Measurements from ENCODE around the gene RAB3IP. TPM values are rescaled to one million over a fixed set of nuclear protein-coding genes. Genes with fewer than 3 reads are reported as not detected.

The RAB3IP gene
- total RNA-seq, 1 donor from 2014 or later, result 14.1 TPM

DNA sequence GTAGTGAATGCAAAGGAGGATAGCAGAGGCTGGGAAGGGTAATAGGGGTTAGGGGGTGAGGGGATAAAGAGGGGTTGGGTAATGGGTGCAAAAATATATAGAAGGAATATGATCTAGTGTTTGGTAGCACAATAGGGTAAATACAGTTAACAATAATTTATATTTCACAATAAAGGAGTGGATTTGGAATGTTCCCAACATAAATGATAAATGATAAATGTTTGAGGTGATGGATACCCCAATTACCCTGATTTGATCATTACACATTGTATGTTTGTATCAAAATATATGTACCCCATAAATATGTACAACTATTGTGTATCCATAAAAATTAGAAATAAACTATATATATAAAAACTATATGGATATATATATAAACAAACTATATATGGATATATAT is 85.4 kb downstream of the RAB3IP start:
- no peaks in the 10 kb centered on the region for H3K9me3 Mint-ChIP-seq (ENCODE audit: unreplicated experiment)
- no peaks in the 10 kb centered on the region for H3K36me3 Mint-ChIP-seq (ENCODE audit: low read depth, unreplicated experiment)
- no peaks in the 10 kb centered on the region for H3K27me3 Mint-ChIP-seq (ENCODE audit: unreplicated experiment)
- TF ChIP-seq, protein P1, sequence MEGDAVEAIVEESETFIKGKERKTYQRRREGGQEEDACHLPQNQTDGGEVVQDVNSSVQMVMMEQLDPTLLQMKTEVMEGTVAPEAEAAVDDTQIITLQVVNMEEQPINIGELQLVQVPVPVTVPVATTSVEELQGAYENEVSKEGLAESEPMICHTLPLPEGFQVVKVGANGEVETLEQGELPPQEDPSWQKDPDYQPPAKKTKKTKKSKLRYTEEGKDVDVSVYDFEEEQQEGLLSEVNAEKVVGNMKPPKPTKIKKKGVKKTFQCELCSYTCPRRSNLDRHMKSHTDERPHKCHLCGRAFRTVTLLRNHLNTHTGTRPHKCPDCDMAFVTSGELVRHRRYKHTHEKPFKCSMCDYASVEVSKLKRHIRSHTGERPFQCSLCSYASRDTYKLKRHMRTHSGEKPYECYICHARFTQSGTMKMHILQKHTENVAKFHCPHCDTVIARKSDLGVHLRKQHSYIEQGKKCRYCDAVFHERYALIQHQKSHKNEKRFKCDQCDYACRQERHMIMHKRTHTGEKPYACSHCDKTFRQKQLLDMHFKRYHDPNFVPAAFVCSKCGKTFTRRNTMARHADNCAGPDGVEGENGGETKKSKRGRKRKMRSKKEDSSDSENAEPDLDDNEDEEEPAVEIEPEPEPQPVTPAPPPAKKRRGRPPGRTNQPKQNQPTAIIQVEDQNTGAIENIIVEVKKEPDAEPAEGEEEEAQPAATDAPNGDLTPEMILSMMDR (IDR thresholded peaks at IDR 0.05; ENCODE audit: unreplicated experiment), result no peak
- H3K27ac Mint-ChIP-seq (ENCODE audit: unreplicated experiment), result no peak overlapping the region
- no peaks in the 10 kb centered on the region for H3K4me1 Mint-ChIP-seq (ENCODE audit: unreplicated experiment)
- DNase-seq (ENCODE audit: low spot score), result no peak
- H3K4me3 Mint-ChIP-seq (ENCODE audit: unreplicated experiment), result no peak overlapping the region

DNA sequence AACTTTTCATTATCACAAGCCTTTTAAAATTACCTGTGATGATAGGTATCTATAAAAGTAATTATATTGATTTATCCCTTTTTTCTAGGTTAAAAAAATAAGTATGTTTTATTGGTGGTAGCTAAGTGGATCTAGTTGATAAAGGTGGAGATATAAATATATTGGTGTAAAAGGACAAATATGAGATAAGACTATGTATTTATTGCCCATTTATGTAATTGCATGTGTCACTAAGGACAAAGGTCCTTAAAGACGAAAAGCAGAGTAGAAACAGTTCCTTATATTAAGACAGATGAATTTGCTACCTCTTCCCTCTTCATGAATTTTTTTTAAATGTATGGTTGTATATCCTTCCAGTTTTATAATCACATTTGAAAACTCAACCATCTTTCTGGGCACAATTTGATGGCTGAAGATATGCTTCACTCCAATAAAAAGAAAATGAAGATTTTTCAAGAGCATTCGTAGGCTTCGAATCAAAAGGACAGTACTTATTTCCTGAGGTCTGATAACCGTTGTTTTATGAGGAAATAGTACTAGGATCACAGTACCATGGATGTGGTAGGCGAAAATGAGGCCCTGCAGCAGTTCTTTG is 86.4 kb downstream of the RAB3IP start, which contains the start of gene MYRFL:
Gene MYRFL, plus strand, starts transcription at position 262 of the 595 bp plus-strand sequence. Its CDS starts 291 bp downstream, at position 553.
- H3K27me3 Mint-ChIP-seq (ENCODE audit: unreplicated experiment), result no peaks in the 10 kb centered on the region
- DNase-seq (ENCODE audit: low spot score), result no peak
- TF ChIP-seq, protein P1 (IDR thresholded peaks at IDR 0.05; ENCODE audit: unreplicated experiment), result no peak
- H3K9me3 Mint-ChIP-seq (ENCODE audit: unreplicated experiment), result no peaks in the 10 kb centered on the region
- H3K36me3 Mint-ChIP-seq (ENCODE audit: low read depth, unreplicated experiment), result no peaks in the 10 kb centered on the region
- no peak within 1 kb of the TSS for H3K4me3 Mint-ChIP-seq (ENCODE audit: unreplicated experiment)
- H3K27ac Mint-ChIP-seq (ENCODE audit: unreplicated experiment), result no peak within 1 kb of the TSS
- H3K4me1 Mint-ChIP-seq (ENCODE audit: unreplicated experiment), result no peaks in the 10 kb centered on the region

DNA sequence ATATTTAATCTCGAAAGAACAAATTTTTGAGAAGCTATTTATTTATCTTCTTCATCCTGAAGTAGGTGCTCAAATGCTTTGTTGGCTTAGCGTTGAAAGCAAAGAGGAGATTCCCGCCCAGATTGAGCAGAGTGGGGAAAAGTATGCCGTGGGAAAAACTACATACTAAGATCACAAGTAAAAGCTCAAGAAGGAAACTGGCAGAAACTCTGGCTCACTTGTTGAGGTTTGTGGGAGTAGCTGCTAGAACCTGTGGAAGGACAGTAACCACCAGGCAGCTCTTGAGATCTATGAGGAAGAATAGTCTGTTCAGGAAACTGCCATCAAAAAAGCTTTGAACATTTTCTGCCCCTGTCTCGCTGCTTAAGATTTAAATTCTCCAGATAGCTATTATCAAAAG is 90.2 kb downstream of the RAB3IP start:
- H3K27ac Mint-ChIP-seq (ENCODE audit: unreplicated experiment), result no peak overlapping the region
- no peak for DNase-seq (ENCODE audit: low spot score)
- H3K27me3 Mint-ChIP-seq (ENCODE audit: unreplicated experiment), result no peaks in the 10 kb centered on the region
- no peaks in the 10 kb centered on the region for H3K4me1 Mint-ChIP-seq (ENCODE audit: unreplicated experiment)
- H3K9me3 Mint-ChIP-seq (ENCODE audit: unreplicated experiment), result no peaks in the 10 kb centered on the region
- H3K4me3 Mint-ChIP-seq (ENCODE audit: unreplicated experiment), result no peak overlapping the region
- H3K36me3 Mint-ChIP-seq (ENCODE audit: low read depth, unreplicated experiment), result no peaks in the 10 kb centered on the region
- TF ChIP-seq, protein P1 (IDR thresholded peaks at IDR 0.05; ENCODE audit: unreplicated experiment), result no peak

DNA sequence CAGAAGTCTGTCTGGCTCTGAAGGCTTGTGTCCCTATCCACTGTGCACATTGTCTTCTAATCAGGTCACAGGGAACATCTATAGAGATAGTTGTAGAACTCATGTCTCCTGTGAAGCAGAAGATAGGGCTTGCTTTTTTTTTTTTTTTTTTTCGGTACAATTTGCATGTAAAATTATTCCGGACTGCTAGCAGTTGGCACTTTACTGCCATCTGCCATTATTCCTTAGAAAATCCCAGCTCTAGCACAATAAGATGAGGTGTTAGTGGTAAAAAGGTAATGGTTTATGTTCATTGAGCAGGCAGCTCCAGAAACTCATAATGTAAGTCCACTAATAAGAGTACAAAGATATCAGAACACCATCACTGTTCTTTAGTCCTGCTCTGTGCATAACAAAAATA is 95.0 kb downstream of the RAB3IP start:
- no peak for DNase-seq (ENCODE audit: low spot score)
- Mint-ChIP-seq H3K4me3 (ENCODE audit: unreplicated experiment) (no peak overlapping the region), H3K27me3 (ENCODE audit: unreplicated experiment) (no peaks in the 10 kb centered on the region), H3K4me1 (ENCODE audit: unreplicated experiment) (no peaks in the 10 kb centered on the region), H3K9me3 (ENCODE audit: unreplicated experiment) (no peaks in the 10 kb centered on the region), H3K36me3 (ENCODE audit: low read depth, unreplicated experiment) (no peaks in the 10 kb centered on the region), H3K27ac (ENCODE audit: unreplicated experiment) (no peak overlapping the region)
- TF ChIP-seq, protein P1 (IDR thresholded peaks at IDR 0.05; ENCODE audit: unreplicated experiment), result no peak

DNA sequence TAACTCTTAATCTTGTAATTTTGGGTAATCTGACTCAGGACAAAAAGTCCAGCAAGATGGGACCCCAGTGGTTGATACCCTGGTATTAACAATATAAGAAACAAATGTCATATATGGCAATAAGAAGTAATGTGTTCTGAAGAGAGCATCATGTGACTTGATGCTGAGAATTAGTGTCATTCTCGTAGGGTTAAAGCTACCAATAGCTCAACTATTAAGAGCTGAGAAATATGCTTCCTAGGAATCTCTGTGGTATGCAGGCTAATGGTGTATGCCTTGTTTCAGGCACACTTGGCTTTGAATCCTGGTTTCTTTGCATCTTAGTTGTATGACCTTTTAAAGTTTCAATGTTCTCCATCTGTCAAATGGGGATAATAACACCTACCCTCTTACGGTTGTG is 95.5 kb downstream of the RAB3IP start:
- Mint-ChIP-seq H3K27ac (ENCODE audit: unreplicated experiment) (no peak overlapping the region), H3K9me3 (ENCODE audit: unreplicated experiment) (no peaks in the 10 kb centered on the region), H3K36me3 (ENCODE audit: low read depth, unreplicated experiment) (no peaks in the 10 kb centered on the region), H3K27me3 (ENCODE audit: unreplicated experiment) (no peaks in the 10 kb centered on the region), H3K4me3 (ENCODE audit: unreplicated experiment) (no peak overlapping the region), H3K4me1 (ENCODE audit: unreplicated experiment) (no peaks in the 10 kb centered on the region)
- no peak for DNase-seq (ENCODE audit: low spot score)
- TF ChIP-seq, protein P1 (IDR thresholded peaks at IDR 0.05; ENCODE audit: unreplicated experiment), result no peak

Measured in endothelial cell (in vitro differentiated cells).